ENCODE data around the gene SHC3. TPM values are rescaled to one million over a fixed set of nuclear protein-coding genes. Genes with fewer than 3 reads are reported as not detected.

Gene SHC3
- total RNA-seq, 1 donor = 0.36 TPM

GRCh38 chr9:89107406-89107805 lies 71.2 kb downstream of the SHC3 start:
- Histone ChIP-seq H3K27me3 (ENCODE audit: insufficient read depth, low read length) (no peaks in the 10 kb centered on the region), H3K4me1 (ENCODE audit: insufficient read depth, low read length) (no peaks in the 10 kb centered on the region), H4K20me1 (ENCODE audit: insufficient read depth, low read length) (no peaks in the 10 kb centered on the region), H3K4me3 (ENCODE audit: insufficient read depth, low read length) (no peak overlapping the region), H2AFZ (ENCODE audit: low read length) (no peak overlapping the region), H3K79me2 (ENCODE audit: insufficient read depth, low read length) (no peaks in the 10 kb centered on the region), H3K36me3 (ENCODE audit: insufficient read depth, low read length) (no peaks in the 10 kb centered on the region), H3K9me3 (ENCODE audit: low read depth, low read length) (no peaks in the 10 kb centered on the region), H3K4me2 (ENCODE audit: insufficient read depth, low read length) (no peak overlapping the region), H3K27ac (ENCODE audit: low read depth, low read length) (no peak overlapping the region)
- TF ChIP-seq CTCF (IDR thresholded peaks at IDR 0.05; ENCODE audit: extremely low read depth, low read depth, low read length) = no peak
- no peak for DNase-seq (ENCODE audit: insufficient read length, low spot score, missing footprints)

GRCh38 chr9:89106224-89106851 lies 72.3 kb downstream of the SHC3 start:
- TF ChIP-seq CTCF (IDR thresholded peaks at IDR 0.05; ENCODE audit: extremely low read depth, low read depth, low read length) = no peak
- no peak overlapping the region for H2AFZ ChIP-seq (ENCODE audit: low read length)
- H3K9me3 ChIP-seq (ENCODE audit: low read depth, low read length) = no peaks in the 10 kb centered on the region
- no peak overlapping the region for H3K27ac ChIP-seq (ENCODE audit: low read depth, low read length)
- no peaks in the 10 kb centered on the region for H3K27me3 ChIP-seq (ENCODE audit: insufficient read depth, low read length)
- no peaks in the 10 kb centered on the region for H3K4me1 ChIP-seq (ENCODE audit: insufficient read depth, low read length)
- H4K20me1 ChIP-seq (ENCODE audit: insufficient read depth, low read length) = no peaks in the 10 kb centered on the region
- H3K79me2 ChIP-seq (ENCODE audit: insufficient read depth, low read length) = no peaks in the 10 kb centered on the region
- H3K4me3 ChIP-seq (ENCODE audit: insufficient read depth, low read length) = no peak overlapping the region
- no peaks in the 10 kb centered on the region for H3K36me3 ChIP-seq (ENCODE audit: insufficient read depth, low read length)
- no peak overlapping the region for H3K4me2 ChIP-seq (ENCODE audit: insufficient read depth, low read length)
- DNase-seq (ENCODE audit: insufficient read length, low spot score, missing footprints) = no peak

DNA sequence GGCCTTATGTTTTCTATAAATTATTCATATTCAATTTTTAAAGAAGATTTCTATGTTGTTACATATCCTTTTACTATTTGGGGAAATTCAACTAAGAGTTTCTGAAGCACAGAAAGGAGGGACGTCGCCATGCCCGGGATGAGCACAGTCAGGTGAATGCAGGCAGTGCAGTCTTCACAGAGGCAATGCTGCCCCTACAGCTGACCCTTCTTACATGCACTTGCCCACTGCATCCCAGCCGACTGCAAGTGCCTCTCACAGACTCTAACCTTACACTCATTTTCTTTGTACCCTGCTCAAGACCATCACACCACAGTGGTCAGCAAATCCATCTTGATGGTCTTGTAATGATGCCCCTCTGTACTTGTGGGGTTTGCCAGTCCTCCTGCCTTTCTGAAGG lies 73.8 kb downstream of the SHC3 start:
- no peaks in the 10 kb centered on the region for H3K9me3 ChIP-seq (ENCODE audit: low read depth, low read length)
- no peak overlapping the region for H3K4me3 ChIP-seq (ENCODE audit: insufficient read depth, low read length)
- H3K27me3 ChIP-seq (ENCODE audit: insufficient read depth, low read length) = no peaks in the 10 kb centered on the region
- no peak overlapping the region for H2AFZ ChIP-seq (ENCODE audit: low read length)
- no peaks in the 10 kb centered on the region for H3K36me3 ChIP-seq (ENCODE audit: insufficient read depth, low read length)
- H3K4me1 ChIP-seq (ENCODE audit: insufficient read depth, low read length) = no peaks in the 10 kb centered on the region
- no peaks in the 10 kb centered on the region for H3K79me2 ChIP-seq (ENCODE audit: insufficient read depth, low read length)
- no peak overlapping the region for H3K4me2 ChIP-seq (ENCODE audit: insufficient read depth, low read length)
- DNase-seq (ENCODE audit: insufficient read length, low spot score, missing footprints) = no peak
- no peak for TF ChIP-seq CTCF (IDR thresholded peaks at IDR 0.05; ENCODE audit: extremely low read depth, low read depth, low read length)
- no peaks in the 10 kb centered on the region for H4K20me1 ChIP-seq (ENCODE audit: insufficient read depth, low read length)
- no peak overlapping the region for H3K27ac ChIP-seq (ENCODE audit: low read depth, low read length)

GRCh38 chr9:89097219-89097618 lies 81.4 kb downstream of the SHC3 start:
- H3K9me3 ChIP-seq (ENCODE audit: low read depth, low read length) = no peaks in the 10 kb centered on the region
- no peak overlapping the region for H3K4me2 ChIP-seq (ENCODE audit: insufficient read depth, low read length)
- no peaks in the 10 kb centered on the region for H3K27me3 ChIP-seq (ENCODE audit: insufficient read depth, low read length)
- no peaks in the 10 kb centered on the region for H4K20me1 ChIP-seq (ENCODE audit: insufficient read depth, low read length)
- DNase-seq (ENCODE audit: insufficient read length, low spot score, missing footprints) = no peak
- no peaks in the 10 kb centered on the region for H3K36me3 ChIP-seq (ENCODE audit: insufficient read depth, low read length)
- H3K4me1 ChIP-seq (ENCODE audit: insufficient read depth, low read length) = no peaks in the 10 kb centered on the region
- no peak overlapping the region for H2AFZ ChIP-seq (ENCODE audit: low read length)
- no peak overlapping the region for H3K4me3 ChIP-seq (ENCODE audit: insufficient read depth, low read length)
- no peak for TF ChIP-seq CTCF (IDR thresholded peaks at IDR 0.05; ENCODE audit: extremely low read depth, low read depth, low read length)
- H3K79me2 ChIP-seq (ENCODE audit: insufficient read depth, low read length) = no peaks in the 10 kb centered on the region
- H3K27ac ChIP-seq (ENCODE audit: low read depth, low read length) = no peak overlapping the region

Data from osteoblast (primary cell).